Heart right ventricle (tissue), 16 donors: Measurements from ENCODE around the gene TEX54. TPM values are rescaled to one million over a fixed set of nuclear protein-coding genes. Genes with fewer than 3 reads are reported as not detected.
A peak's percentile ranks its signal among the peaks of the same experiment; 100 is the strongest.
"Not testable (repeated sequence)": the region's sequence is repeated elsewhere in the genome, so short reads cannot be mapped to it uniquely, and the experiment has no call there.

Experiments
- ATAC-seq, 8 donors: fragments of 200-7000 bp; cut with Tn5 transposase; one replicate each; pipeline ENCODE4 v1.9.1; 2020; ENCODE audit warnings: mild to moderate bottlenecking in 8 of 8, moderate library complexity in 8 of 8, moderate number of reproducible peaks in 1 of 8
- DNase-seq, 2 donors: peaks; one replicate each; pipeline ENCODE4 v3.0.0-alpha.2; 2020
- H3K27ac ChIP-seq, 10 donors: fragments of 200-600 bp; sonication (generic) in 2 of 10; one replicate each; pipeline versions ENCODE4 v1.5.0 to v1.8.0; 2020 to 2022; ENCODE audit warnings: mild to moderate bottlenecking in 3 of 10
- H3K27me3 ChIP-seq, 7 donors: fragments of 200-600 bp; one replicate each; pipeline ENCODE4 v1.8.0; 2021 to 2022; ENCODE audit warnings: mild to moderate bottlenecking in 2 of 7
- H3K36me3 ChIP-seq, 9 donors: fragments of 200-600 bp; sonication (generic) in 1 of 9; one replicate each; pipeline versions ENCODE4 v1.5.0 to v1.8.0; 2020 to 2022; ENCODE audit warnings: mild to moderate bottlenecking in 2 of 9
- H3K4me1 ChIP-seq, 9 donors: fragments of 200-600 bp; sonication (generic) in 1 of 9; one replicate each; pipeline versions ENCODE4 v1.5.0 to v1.8.0; 2020 to 2022; ENCODE audit warnings: mild to moderate bottlenecking in 4 of 9
- H3K4me3 ChIP-seq, 10 donors: fragments of 200-600 bp; sonication (generic) in 2 of 10; one replicate each; pipeline versions ENCODE4 v1.5.0 to v1.8.0; 2020 to 2022; ENCODE audit warnings: mild to moderate bottlenecking in 7 of 10, moderate library complexity in 2 of 10
- H3K9me3 ChIP-seq, 11 donors: fragments of 200-600 bp in 10 of 11; sonication (generic) in 2 of 11; one replicate each; pipeline versions ENCODE4 v1.5.0 to v1.8.0; 2013 to 2022; ENCODE audit warnings: mild to moderate bottlenecking in 2 of 11, control low read depth in 1 of 11, moderate library complexity in 1 of 11
- CTCF ChIP-seq, 9 donors: fragments of 200-600 bp; sonication (generic) in 2 of 9; IDR thresholded peaks; one replicate each; pipeline versions ENCODE4 v1.5.0 to v1.8.0; 2021 to 2022; ENCODE audit warnings: antibody characterized with exemption in 9 of 9, mild to moderate bottlenecking in 5 of 9, moderate library complexity in 1 of 9
- WGBS, 2 donors: extraction: QIAGEN DNeasy Blood & Tissue Kit; methylation state at CpG; one replicate each; pipeline ENCODE4 v1.1.7; 2013; ENCODE audit warnings: inconsistent platforms in 1 of 2; 5-methylcytosine and 5-hydroxymethylcytosine counted together
- intact Hi-C, 10 donors: fragments of 100-400 bp; cut with DNase I; formaldehyde crosslinking; loops; one replicate each; pipeline versions ENCODE4 v1.11.1 to v1.14.2; 2022
- polyA plus RNA-seq, 2 donors: library from polyadenylated mRNA; stranded (reverse); fragments of 200-250 nt; gene quantifications; one replicate each; pipeline ENCODE4 v1.2.3, GENCODE V29; 2013
- total RNA-seq, 10 donors: library from RNA; stranded (reverse); fragmentation: NEBNext Ultra II Directional in 3 of 10; extraction: Animal tissue kit (Norgen Biotek cat#: 25700) in 3 of 10; gene quantifications; one replicate each; pipeline versions ENCODE4 v1.2.1 to v1.2.4, GENCODE V29; 2021 to 2023
- donor health status: Arrhythmogenic right ventricular cardiomyopathy.
- donor health status: ischemic (EF 13 %, LVEDD 7.1; RV severe dilation, severe dysfunction).
- donor health status: healthy with polysubstance abuse.
- donor health status: DM: no; HTN: yes; CAD: no.
- donor health status: DM: no; HTN: no; CAD: no.
- donor health status: ischemic (EF 25% LVEDD 6.9; RV normal size, moderate dysfunction).
- donor health status: ischemic (EF 25% LVEDD 5.7; RV mildly dilated, moderate dysfunction).
- donor health status: healthy.
- donor health status: DM: yes; HTN: yes; CAD: no.
- donor health status: Ischemic cardiomyopathy.
- donor health status: ischemic (EF 35%, LVEDD 5.7; RV mildly dilated, moderate dysfunction).
- donor health status: nonischemic (EF 11% LVEDD 7.7; RV severe dilation, severe dysfunction).
- donor health status: DM: yes; HTN: yes; CAD: no.
- donor health status: PGD.
- donor health status: ischemic (EF 29% LVEDD 5.4; RV normal size, mild dysfunction).
- donor health status: nonischemic (EF 23%, LVEDD 6.1; RV moderate dilation, normal function).

The TEX54 gene
- total and polyA plus RNA-seq, 12 donors, result not detected

- Histone ChIP-seq H3K4me3 (no peak overlapping the region), H3K36me3 (no peaks in the 10 kb centered on the region), H3K4me1 (peaks cover 0 to 18% (median 10%) of the 10 kb centered on the region in 9 donors), H3K27ac (no peak overlapping the region), H3K9me3 (no peaks in the 10 kb centered on the region), H3K27me3 (no peaks in the 10 kb centered on the region)
- intact Hi-C loops, result loop anchor here in 2 of 10 donors (5.0 kb wide), 2 partner anchors 117 to 137 kb away; partner anchors contain the start of genes BSCL2 (in 1 of the 2), GNG3 (in 1 of the 2), HNRNPUL2 (in 1 of the 2) and TTC9C (in 1 of the 2)
- ATAC-seq, result no peak
- no peak for DNase-seq
- WGBS, 2 donors, result 97 to 98% methylated on average over 3 of the region's 3 CpGs
- no peak for TF ChIP-seq CTCF (IDR thresholded peaks at IDR 0.05)
Observed at GRCh38 chr11:62844154-62844553, 11.5 kb upstream of the TEX54 start.

DNA sequence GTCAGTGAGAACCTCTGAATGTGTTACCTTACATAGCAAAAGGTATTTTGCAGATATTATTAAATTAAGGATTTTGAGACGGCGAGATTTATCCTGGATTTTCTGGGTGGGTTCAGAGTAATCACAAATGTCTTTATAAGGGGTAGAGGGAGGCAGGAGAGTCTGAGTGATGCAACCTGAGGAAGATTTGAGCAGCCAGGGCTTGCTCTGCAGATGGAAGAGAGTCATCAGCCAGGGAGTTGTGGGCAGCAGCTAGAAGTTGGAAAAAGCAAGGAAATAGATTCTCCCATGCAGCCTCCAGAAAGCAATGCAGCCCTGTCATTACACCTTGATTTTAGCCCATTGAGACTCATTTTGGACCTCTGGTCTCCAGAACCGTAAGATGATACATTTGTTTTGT lies 10.8 kb upstream of the TEX54 start:
- no peaks in the 10 kb centered on the region for H3K36me3 ChIP-seq
- no peak overlapping the region for H3K4me3 ChIP-seq
- no peak overlapping the region for H3K27ac ChIP-seq
- H3K9me3 ChIP-seq, result no peaks in the 10 kb centered on the region
- no peak for TF ChIP-seq CTCF (IDR thresholded peaks at IDR 0.05)
- intact Hi-C loops, result loop anchor here in 4 of 10 donors (1.0 to 5.0 kb wide), 4 partner anchors 11 to 136 kb away; partner anchors contain the start of genes BSCL2 (in 1 of the 4), GNG3 (in 1 of the 4), HNRNPUL2 (in 1 of the 4) and SLC3A2 (in 1 of the 4)
- peaks cover 0 to 24% (median 15%) of the 10 kb centered on the region in 9 donors for H3K4me1 ChIP-seq
- DNase-seq, result no peak
- no peak for ATAC-seq
- WGBS, 2 donors, result 97 to 98% methylated on average over 3 of the region's 3 CpGs
- no peaks in the 10 kb centered on the region for H3K27me3 ChIP-seq

DNA sequence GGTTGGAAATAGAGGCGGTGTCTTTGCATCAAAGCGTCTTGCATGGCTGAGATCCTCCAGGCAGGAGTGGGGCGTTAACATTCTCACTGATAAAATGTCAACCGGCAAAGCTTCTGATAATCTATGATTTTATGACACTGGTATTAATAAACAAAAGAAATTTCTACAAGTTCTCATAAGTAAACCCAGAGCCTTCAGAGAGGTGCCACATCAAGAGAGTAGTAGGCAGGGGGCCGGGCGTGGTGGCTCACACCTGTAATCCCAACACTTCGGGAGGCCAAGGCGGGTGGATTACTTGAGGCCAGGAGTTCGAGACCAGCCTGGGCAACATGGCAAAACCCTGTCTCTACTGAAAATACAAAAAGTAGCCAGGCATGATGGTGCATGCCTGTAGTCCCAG lies 10.2 kb upstream of the TEX54 start:
- ATAC-seq, H3K9me3 ChIP-seq, H3K36me3 ChIP-seq, H3K27me3 ChIP-seq, DNase-seq: not testable (repeated sequence)
- peak overlapping the region in 4 of 10 donors; percentile 73 to 90 (median 78) for H3K4me3 ChIP-seq
- peak overlapping the region; percentile 92 to 98 (median 97) for H3K27ac ChIP-seq
- WGBS, 2 donors, result 85 to 89% methylated on average over 9 of the region's 9 CpGs
- intact Hi-C loops, result loop anchor here in 4 of 10 donors (1.0 to 5.0 kb wide), 4 partner anchors 11 to 136 kb away; partner anchors contain the start of genes BSCL2 (in 1 of the 4), GNG3 (in 1 of the 4), HNRNPUL2 (in 1 of the 4) and SLC3A2 (in 1 of the 4)
- peaks cover 0 to 30% (median 20%) of the 10 kb centered on the region in 9 donors for H3K4me1 ChIP-seq

GRCh38 chr11:62842171-62842741 lies 9.6 kb upstream of the TEX54 start:
- ATAC-seq, result peak in 7 of 8 donors; percentile 0 to 15 (median 6)
- Histone ChIP-seq H3K4me1 (peaks cover 0 to 36% (median 24%) of the 10 kb centered on the region in 9 donors), H3K36me3 (peaks cover 0 to 8% (median 0%) of the 10 kb centered on the region in 9 donors), H3K27ac (peak overlapping the region; percentile 92 to 98 (median 97)), H3K9me3 (no peaks in the 10 kb centered on the region), H3K4me3 (peak overlapping the region; percentile 19 to 90 (median 69)), H3K27me3 (no peaks in the 10 kb centered on the region)
- peak in 1 of 2 donors; percentile 28 for DNase-seq
- TF ChIP-seq CTCF (IDR thresholded peaks at IDR 0.05), result no peak
- WGBS, 2 donors, result 7 to 9% methylated on average over 30 of the region's 30 CpGs
- intact Hi-C loops, result loop anchor here in 3 of 10 donors (2.0 to 5.0 kb wide), 3 partner anchors 39 to 135 kb away; partner anchors contain the start of genes BSCL2 (in 1 of the 3), GNG3 (in 1 of the 3), HNRNPUL2 (in 1 of the 3) and SLC3A2 (in 1 of the 3)
